C4-2B (cell line): Measurements from ENCODE around the gene TNS3.

Source experiments
- H3K27ac ChIP-seq: fragments of 450-650 bp; 2 replicates; pipeline ENCODE4 v1.5.1; 2017
- ZFX ChIP-seq: fragments of 450-650 bp; IDR thresholded peaks from 2 replicates; pipeline ENCODE4 v1.6.1; 2017
- TF ChIP-seq, protein P1 (sequence below): fragments of 450-650 bp; conservative IDR thresholded peaks from 2 replicates; pipeline ENCODE4 v1.5.1; 2017; ENCODE audit warnings: mild to moderate bottlenecking

TNS3 gene

GRCh38 chr7:47578579-47579270 is 3.2 kb downstream of the TNS3 start:
- TF ChIP-seq ZFX, result no peak
- TF ChIP-seq, protein P1, sequence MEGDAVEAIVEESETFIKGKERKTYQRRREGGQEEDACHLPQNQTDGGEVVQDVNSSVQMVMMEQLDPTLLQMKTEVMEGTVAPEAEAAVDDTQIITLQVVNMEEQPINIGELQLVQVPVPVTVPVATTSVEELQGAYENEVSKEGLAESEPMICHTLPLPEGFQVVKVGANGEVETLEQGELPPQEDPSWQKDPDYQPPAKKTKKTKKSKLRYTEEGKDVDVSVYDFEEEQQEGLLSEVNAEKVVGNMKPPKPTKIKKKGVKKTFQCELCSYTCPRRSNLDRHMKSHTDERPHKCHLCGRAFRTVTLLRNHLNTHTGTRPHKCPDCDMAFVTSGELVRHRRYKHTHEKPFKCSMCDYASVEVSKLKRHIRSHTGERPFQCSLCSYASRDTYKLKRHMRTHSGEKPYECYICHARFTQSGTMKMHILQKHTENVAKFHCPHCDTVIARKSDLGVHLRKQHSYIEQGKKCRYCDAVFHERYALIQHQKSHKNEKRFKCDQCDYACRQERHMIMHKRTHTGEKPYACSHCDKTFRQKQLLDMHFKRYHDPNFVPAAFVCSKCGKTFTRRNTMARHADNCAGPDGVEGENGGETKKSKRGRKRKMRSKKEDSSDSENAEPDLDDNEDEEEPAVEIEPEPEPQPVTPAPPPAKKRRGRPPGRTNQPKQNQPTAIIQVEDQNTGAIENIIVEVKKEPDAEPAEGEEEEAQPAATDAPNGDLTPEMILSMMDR, result no peak
- no peak overlapping the region for H3K27ac ChIP-seq

DNA sequence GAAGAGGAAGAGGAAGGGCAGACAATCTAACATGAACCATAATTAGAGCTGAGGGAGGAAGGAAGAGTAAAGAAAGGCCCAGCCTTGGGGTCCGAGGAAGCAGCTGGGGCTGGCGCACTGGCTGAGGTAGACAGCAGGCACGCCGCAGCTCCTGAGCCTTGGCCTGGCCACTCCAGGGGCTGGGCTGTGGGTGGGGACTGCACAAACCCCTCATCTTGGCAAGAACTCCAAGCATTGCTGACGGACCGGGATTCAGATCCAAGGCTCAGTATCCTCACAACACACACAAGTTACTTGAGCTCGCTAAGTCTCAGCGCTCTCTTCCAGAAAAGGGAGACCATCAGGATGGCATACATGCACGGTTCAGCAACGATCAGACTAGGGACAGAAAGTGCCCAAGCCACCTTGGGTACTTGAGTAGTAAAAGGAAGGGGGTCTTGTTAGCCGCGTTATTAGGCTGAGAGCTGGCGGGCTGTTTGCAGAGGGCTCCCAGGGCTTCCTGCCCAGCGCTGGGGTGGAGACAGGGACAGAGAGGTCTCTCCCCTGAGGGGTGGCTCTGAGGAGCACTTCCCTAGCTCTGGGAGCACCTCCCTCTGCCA is 4.5 kb downstream of the TNS3 start:
- H3K27ac ChIP-seq, result no peak overlapping the region
- no peak for TF ChIP-seq ZFX
- TF ChIP-seq, protein P1, result no peak

DNA sequence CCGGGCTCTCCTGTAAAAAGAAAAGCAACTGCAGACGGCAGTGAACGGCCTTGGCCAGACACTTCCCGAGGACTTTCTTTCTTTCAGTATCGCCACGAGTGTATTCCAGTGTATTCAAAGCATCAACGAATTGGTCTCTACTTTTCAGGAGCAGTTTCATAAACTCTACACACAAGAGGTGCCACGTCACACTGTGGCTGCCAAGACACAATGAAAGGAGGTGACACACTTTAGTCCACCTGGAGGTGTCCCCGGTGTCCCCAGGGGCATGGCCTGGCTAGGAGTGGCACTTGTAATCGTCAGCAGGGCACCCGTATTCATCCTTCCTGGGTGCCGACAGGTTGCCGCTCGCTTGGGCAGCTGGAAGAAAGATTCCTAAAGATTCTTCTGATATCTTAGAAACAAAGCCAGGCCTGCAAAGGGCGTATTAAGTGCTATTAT is 5.0 kb downstream of the TNS3 start:
- TF ChIP-seq ZFX, result no peak
- TF ChIP-seq, protein P1, result no peak
- peak overlapping the region; percentile 11 for H3K27ac ChIP-seq

DNA sequence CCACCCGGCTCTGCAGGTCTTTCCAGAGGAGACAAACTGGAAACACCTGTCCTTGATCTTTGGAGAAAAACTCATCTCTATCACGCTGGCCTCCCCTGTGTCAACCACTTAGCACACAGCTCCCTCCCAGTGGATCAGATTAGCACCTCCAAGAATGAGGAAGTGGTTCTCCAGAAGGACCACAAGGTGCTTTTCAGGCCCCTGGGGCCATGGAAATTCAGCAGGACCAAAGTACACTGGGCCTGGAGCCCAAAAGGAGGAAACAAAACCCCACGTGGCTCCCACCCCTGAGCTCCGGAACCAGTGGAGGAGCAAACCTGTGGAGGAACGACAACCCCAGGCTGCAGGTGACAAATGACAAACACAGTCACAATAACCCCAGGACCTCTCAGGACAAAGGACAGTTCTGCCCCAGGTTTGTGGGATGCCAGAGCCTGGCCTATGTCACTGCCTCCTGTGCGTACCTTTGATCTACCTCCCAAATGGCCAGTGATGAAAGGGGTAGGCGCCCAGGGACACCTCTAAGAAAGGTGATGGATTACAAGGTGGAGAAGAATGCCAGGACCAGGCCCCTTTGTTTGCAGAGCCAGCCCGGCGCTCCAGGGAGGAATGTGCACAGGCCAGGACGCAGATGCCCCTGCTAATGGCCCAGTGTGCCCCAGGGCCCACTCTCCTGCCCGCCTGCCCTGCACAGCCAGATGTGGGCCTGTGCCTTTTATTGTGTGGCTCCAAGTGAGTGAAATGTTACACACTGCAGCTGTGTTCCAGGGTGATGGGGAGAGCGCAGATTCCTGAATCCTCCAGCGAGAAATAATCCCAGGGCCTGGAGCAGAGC is 5.7 kb downstream of the TNS3 start:
- peak overlapping the region; percentile 11 for H3K27ac ChIP-seq
- TF ChIP-seq, protein P1, result no peak
- TF ChIP-seq ZFX, result no peak

GRCh38 chr7:47574482-47575329 is 7.2 kb downstream of the TNS3 start:
- TF ChIP-seq, protein P1, result no peak
- no peak for TF ChIP-seq ZFX
- H3K27ac ChIP-seq, result no peak overlapping the region

DNA sequence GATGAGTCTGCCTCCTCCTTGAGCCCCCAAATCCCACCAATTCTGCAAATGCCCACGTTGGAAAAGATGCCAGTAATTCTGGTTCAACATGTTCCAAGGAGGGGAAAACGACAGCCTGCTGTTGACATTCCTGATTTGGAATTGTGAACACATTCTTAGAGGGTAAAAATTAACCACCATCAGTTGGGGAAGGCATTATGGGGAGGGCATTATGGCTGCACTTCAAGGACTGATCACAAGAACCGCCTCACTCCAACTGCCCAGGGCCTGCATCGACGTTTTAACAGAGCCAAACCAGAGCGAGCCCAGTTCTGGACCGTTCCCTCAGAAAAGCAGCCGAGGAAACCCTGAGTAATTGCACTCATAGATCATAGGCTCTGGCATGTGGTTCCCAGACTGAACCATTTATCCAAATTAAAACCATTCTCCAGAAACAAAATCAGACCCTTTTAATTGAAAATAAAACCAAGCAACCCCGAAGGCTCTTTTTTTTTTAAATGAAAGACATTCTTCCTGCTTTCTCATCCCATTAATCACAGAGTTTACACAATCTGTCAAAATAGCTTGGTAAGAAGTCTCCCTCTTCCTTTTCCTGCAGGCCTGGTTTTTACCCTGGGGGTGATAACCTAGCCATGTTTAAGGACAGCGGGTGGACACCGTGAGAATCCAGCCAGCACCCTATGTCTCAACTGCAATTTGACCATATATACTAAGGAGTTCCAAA is 8.0 kb downstream of the TNS3 start:
- H3K27ac ChIP-seq, result no peak overlapping the region
- TF ChIP-seq ZFX, result no peak
- TF ChIP-seq, protein P1, result no peak
